ENCODE results near the gene PTPRN. TPM values are rescaled to one million over a fixed set of nuclear protein-coding genes. Genes with fewer than 3 reads are reported as not detected.

Gene PTPRN
- total RNA-seq, 4 donors from 2014 or later, result not detected

- Histone ChIP-seq H3K9me3 (peaks cover 0 to 18% (median 4%) of the 10 kb centered on the region in 4 donors), H3K4me1 (no peaks in the 10 kb centered on the region), H3K27me3 (peaks cover 0 to 69% of the 10 kb centered on the region in 2 donors), H3K36me3 (no peaks in the 10 kb centered on the region), H3K27ac (no peak overlapping the region), H3K4me3 (no peak overlapping the region)
- 95 to 97% methylated on average over 2 of the region's 2 CpGs for WGBS, 2 donors
- TF ChIP-seq CTCF (IDR thresholded peaks at IDR 0.05), result no peak
- no peak for TF ChIP-seq POLR2A (IDR thresholded peaks at IDR 0.05)
- no peak for TF ChIP-seq EP300 (IDR thresholded peaks at IDR 0.05)
- DNase-seq (ENCODE audit: low spot score in 2 of 2), result no peak
Measured at GRCh38 chr2:219334076-219334475, 24.9 kb upstream of the PTPRN start.

- DNase-seq (ENCODE audit: low spot score in 2 of 2), result no peak
- no peak within 1 kb of the TSS for H3K27ac ChIP-seq
- H3K36me3 ChIP-seq, result no peaks in the 10 kb centered on the region
- no peak for TF ChIP-seq POLR2A (IDR thresholded peaks at IDR 0.05)
- no peak for TF ChIP-seq CTCF (IDR thresholded peaks at IDR 0.05)
- no peak for TF ChIP-seq EP300 (IDR thresholded peaks at IDR 0.05)
- H3K9me3 ChIP-seq, result peaks cover 0 to 18% (median 4%) of the 10 kb centered on the region in 4 donors
- H3K4me1 ChIP-seq, result no peaks in the 10 kb centered on the region
- WGBS, 2 donors, result 4 to 5% methylated on average over 18 to 24 of the region's 24 CpGs
- peaks cover 0 to 75% of the 10 kb centered on the region in 2 donors for H3K27me3 ChIP-seq
- no peak within 1 kb of the TSS for H3K4me3 ChIP-seq
Measured at GRCh38 chr2:219332542-219332941, 23.3 kb upstream of the PTPRN start, which contains the start of gene RESP18. RESP18 (minus strand) TSS chr2:219332744.

- no peaks in the 10 kb centered on the region for H3K36me3 ChIP-seq
- TF ChIP-seq POLR2A (IDR thresholded peaks at IDR 0.05) (no peak), CTCF (IDR thresholded peaks at IDR 0.05) (no peak), EP300 (IDR thresholded peaks at IDR 0.05) (no peak)
- WGBS, 2 donors, result 12 to 21% methylated on average over 24 to 38 of the region's 39 CpGs
- peaks cover 0 to 13% (median 4%) of the 10 kb centered on the region in 4 donors for H3K9me3 ChIP-seq
- peaks cover 0 to 68% of the 10 kb centered on the region in 2 donors for H3K27me3 ChIP-seq
- H3K4me3 ChIP-seq, result no peak overlapping the region
- no peaks in the 10 kb centered on the region for H3K4me1 ChIP-seq
- no peak for DNase-seq (ENCODE audit: low spot score in 2 of 2)
- H3K27ac ChIP-seq, result no peak overlapping the region
Measured at GRCh38 chr2:219331560-219332213, 22.5 kb upstream of the PTPRN start.

- H3K27me3 ChIP-seq, result peaks cover 0 to 66% of the 10 kb centered on the region in 2 donors
Measured at GRCh38 chr2:219327719-219328118, 18.5 kb upstream of the PTPRN start.

More at GRCh38 chr2:219327719-219328118, 18.5 kb upstream of the PTPRN start:
- H3K4me1 ChIP-seq, result no peaks in the 10 kb centered on the region
- no peak overlapping the region for H3K27ac ChIP-seq
- no peaks in the 10 kb centered on the region for H3K36me3 ChIP-seq
- no peak for DNase-seq (ENCODE audit: low spot score in 2 of 2)
- H3K4me3 ChIP-seq, result no peak overlapping the region
- no peaks in the 10 kb centered on the region for H3K9me3 ChIP-seq
- TF ChIP-seq EP300 (IDR thresholded peaks at IDR 0.05) (no peak), POLR2A (IDR thresholded peaks at IDR 0.05) (no peak), CTCF (IDR thresholded peaks at IDR 0.05) (no peak)
- 52 to 63% methylated on average over 2 of the region's 2 CpGs for WGBS, 2 donors

Data from tibial nerve (tissue), 4 donors.